ENCODE data around the gene SEMA3F.

Gene SEMA3F

GRCh38 chr3:50236484-50237132, 81.5 kb downstream of the SEMA3F start:
- peak overlapping the region; percentile 95 for H3K4me3 ChIP-seq (ENCODE audit: low read length)
- DNase-seq (ENCODE audit: low read depth): no peak
- no peak for TF ChIP-seq CTCF (conservative IDR thresholded peaks at IDR 0.05; ENCODE audit: low read length)

- H3K4me3 ChIP-seq (ENCODE audit: low read length): peak overlapping the region; percentile 95
- no peak for TF ChIP-seq CTCF (conservative IDR thresholded peaks at IDR 0.05; ENCODE audit: low read length)
- peak; percentile 64 for DNase-seq (ENCODE audit: low read depth)
Measured at GRCh38 chr3:50237133-50237651, 82.1 kb downstream of the SEMA3F start.

GRCh38 chr3:50237754-50238548, 82.8 kb downstream of the SEMA3F start:
- peak; percentile 86 for DNase-seq (ENCODE audit: low read depth)
- TF ChIP-seq CTCF (conservative IDR thresholded peaks at IDR 0.05; ENCODE audit: low read length): no peak
- H3K4me3 ChIP-seq (ENCODE audit: low read length): peak overlapping the region; percentile 95

- peak; percentile 28 for TF ChIP-seq CTCF (conservative IDR thresholded peaks at IDR 0.05; ENCODE audit: low read length)
- peak; percentile 61 for DNase-seq (ENCODE audit: low read depth)
- peak overlapping the region; percentile 95 for H3K4me3 ChIP-seq (ENCODE audit: low read length)
Measured at GRCh38 chr3:50238549-50239026, 83.5 kb downstream of the SEMA3F start.

All from AG10803 (cell line).